CD8-positive, alpha-beta memory T cell (primary cell): ENCODE results near the gene OSBP2. TPM values are rescaled to one million over a fixed set of nuclear protein-coding genes. Genes with fewer than 3 reads are reported as not detected.
A peak's percentile ranks its signal among the peaks of the same experiment; 100 is the strongest.

ENCODE experiments used
- CTCF ChIA-PET: fragments of 350-600 bp; sonication (Branson Sonifier 250); formaldehyde crosslinking; loops from one replicate; lab custom pipeline; 2021; ENCODE audit warnings: antibody characterized with exemption; lab: Charles Lee
- POLR2A ChIA-PET: fragments of 350-600 bp; sonication (Branson Sonifier 250); formaldehyde crosslinking; loops from one replicate; lab custom pipeline; 2021; ENCODE audit warnings: antibody characterized with exemption; lab: Charles Lee
- DNase-seq, 5 donors: peaks; one replicate each; pipeline versions ENCODE4 v3.0.0 to v3.0.0-alpha.2; 2020 to 2022; ENCODE audit warnings: mixed read lengths in 1 of 5
- H3K27ac ChIP-seq: one replicate; pipeline ENCODE4 v1.7.0; 2013; ENCODE audit warnings: low read depth, mild to moderate bottlenecking, low read length, moderate library complexity
- H3K27me3 ChIP-seq: 2 replicates; pipeline ENCODE4 v1.7.0; 2013; ENCODE audit warnings: low read length, mild to moderate bottlenecking; ENCODE audit not compliant: insufficient read depth, poor library complexity, severe bottlenecking
- H3K36me3 ChIP-seq: 2 replicates; pipeline ENCODE4 v1.7.0; 2013; ENCODE audit warnings: mild to moderate bottlenecking, low read length, moderate library complexity; ENCODE audit not compliant: insufficient read depth
- H3K4me1 ChIP-seq: 2 replicates; pipeline ENCODE4 v1.7.0; 2013; ENCODE audit warnings: mild to moderate bottlenecking, low read length, moderate library complexity; ENCODE audit not compliant: insufficient read depth
- H3K4me3 ChIP-seq: 2 replicates; pipeline ENCODE4 v1.7.0; 2013; ENCODE audit warnings: mild to moderate bottlenecking, low read length
- H3K9me3 ChIP-seq: 2 replicates; pipeline ENCODE4 v1.7.0; 2013; ENCODE audit warnings: mild to moderate bottlenecking, low read length
- H3K27ac Mint-ChIP-seq, 8 donors: one replicate each; pipeline ENCODE4 v1.8.0; 2020 to 2021; ENCODE audit warnings: mixed read lengths in 8 of 8, mild to moderate bottlenecking in 6 of 8, inconsistent platforms in 3 of 8, moderate library complexity in 3 of 8
- H3K27me3 Mint-ChIP-seq, 2 donors: one replicate each; pipeline ENCODE4 v1.8.0; 2020 to 2021; ENCODE audit warnings: mixed read lengths in 2 of 2, mild to moderate bottlenecking in 1 of 2, moderate library complexity in 1 of 2
- H3K36me3 Mint-ChIP-seq, 3 donors: one replicate each; pipeline ENCODE4 v1.8.0; 2020 to 2021; ENCODE audit warnings: mixed read lengths in 3 of 3, inconsistent platforms in 1 of 3, mild to moderate bottlenecking in 1 of 3
- H3K4me1 Mint-ChIP-seq, 3 donors: one replicate each; pipeline ENCODE4 v1.8.0; 2020 to 2021; ENCODE audit warnings: mixed read lengths in 3 of 3, inconsistent platforms in 1 of 3, mild to moderate bottlenecking in 1 of 3
- H3K4me3 Mint-ChIP-seq, 7 donors: one replicate each; pipeline ENCODE4 v1.8.0; 2020 to 2021; ENCODE audit warnings: mixed read lengths in 7 of 7, mild to moderate bottlenecking in 6 of 7, moderate library complexity in 4 of 7, inconsistent platforms in 2 of 7
- H3K9me3 Mint-ChIP-seq, 5 donors: one replicate each; pipeline ENCODE4 v1.8.0; 2020 to 2022; ENCODE audit warnings: mixed read lengths in 5 of 5, mild to moderate bottlenecking in 3 of 5, moderate library complexity in 2 of 5, inconsistent platforms in 1 of 5
- polyA plus RNA-seq: library from polyadenylated mRNA; unstranded; fragments of 300-500 nt; fragmentation: Illumina TruSeq; gene quantifications from one replicate; pipeline ENCODE4 v1.2.3, GENCODE V29; 2021
- total RNA-seq, 2 experiments: library from RNA; stranded (reverse); gene quantifications; one replicate each; pipeline ENCODE4 v1.2.3, GENCODE V29; 2021

Gene OSBP2
- total and polyA plus RNA-seq, 3 experiments from 2014 or later = 0.66 to 0.74 (median 0.74) TPM

GRCh38 chr22:30869667-30870395, 175.2 kb downstream of the OSBP2 start:
- Histone ChIP-seq H3K4me1 (no peaks in the 10 kb centered on the region), H3K9me3 (no peaks in the 10 kb centered on the region), H3K4me3 (no peak overlapping the region), H3K27me3 (no peaks in the 10 kb centered on the region), H3K36me3 (no peaks in the 10 kb centered on the region), H3K27ac (no peak overlapping the region)
- Mint-ChIP-seq H3K9me3 (no peaks in the 10 kb centered on the region), H3K4me1 (no peaks in the 10 kb centered on the region), H3K36me3 (no peaks in the 10 kb centered on the region), H3K27ac (no peak overlapping the region), H3K27me3 (no peaks in the 10 kb centered on the region), H3K4me3 (no peak overlapping the region)
- ChIA-PET CTCF (no interaction called here), POLR2A (no interaction called here)
- no peak for DNase-seq

- Mint-ChIP-seq H3K27me3 (no peaks in the 10 kb centered on the region), H3K9me3 (no peaks in the 10 kb centered on the region), H3K27ac (no peak overlapping the region), H3K4me1 (no peaks in the 10 kb centered on the region), H3K36me3 (no peaks in the 10 kb centered on the region), H3K4me3 (no peak overlapping the region)
- no peaks in the 10 kb centered on the region for H3K27me3 ChIP-seq
- H3K4me1 ChIP-seq = no peaks in the 10 kb centered on the region
- no peaks in the 10 kb centered on the region for H3K36me3 ChIP-seq
- no peak overlapping the region for H3K27ac ChIP-seq
- DNase-seq = no peak
- H3K9me3 ChIP-seq = no peaks in the 10 kb centered on the region
- POLR2A ChIA-PET = no interaction called here
- no peak overlapping the region for H3K4me3 ChIP-seq
- CTCF ChIA-PET = no interaction called here
Measured at GRCh38 chr22:30870451-30871345, 176.0 kb downstream of the OSBP2 start.

- H3K9me3 ChIP-seq = no peaks in the 10 kb centered on the region
- H3K27ac Mint-ChIP-seq = peak overlapping the region in 1 of 8 donors; percentile 72
- no peaks in the 10 kb centered on the region for H3K9me3 Mint-ChIP-seq
- H3K4me1 Mint-ChIP-seq = no peaks in the 10 kb centered on the region
- ChIA-PET CTCF (no interaction called here), POLR2A (no interaction called here)
- no peaks in the 10 kb centered on the region for H3K4me1 ChIP-seq
- no peak overlapping the region for H3K27ac ChIP-seq
- H3K27me3 Mint-ChIP-seq = no peaks in the 10 kb centered on the region
- H3K4me3 ChIP-seq = no peak overlapping the region
- no peaks in the 10 kb centered on the region for H3K27me3 ChIP-seq
- no peaks in the 10 kb centered on the region for H3K36me3 Mint-ChIP-seq
- DNase-seq = no peak
- no peak overlapping the region for H3K4me3 Mint-ChIP-seq
- no peaks in the 10 kb centered on the region for H3K36me3 ChIP-seq
Measured at GRCh38 chr22:30871391-30872284, 177.0 kb downstream of the OSBP2 start.

- H3K4me3 Mint-ChIP-seq = no peak overlapping the region
- no peaks in the 10 kb centered on the region for H3K27me3 Mint-ChIP-seq
- POLR2A ChIA-PET = no interaction called here
- Histone ChIP-seq H3K36me3 (no peaks in the 10 kb centered on the region), H3K4me1 (no peaks in the 10 kb centered on the region), H3K9me3 (no peaks in the 10 kb centered on the region), H3K27me3 (no peaks in the 10 kb centered on the region), H3K27ac (no peak overlapping the region), H3K4me3 (no peak overlapping the region)
- no peak for DNase-seq
- peak overlapping the region in 1 of 8 donors; percentile 72 for H3K27ac Mint-ChIP-seq
- no peaks in the 10 kb centered on the region for H3K9me3 Mint-ChIP-seq
- CTCF ChIA-PET = no interaction called here
- no peaks in the 10 kb centered on the region for H3K4me1 Mint-ChIP-seq
- no peaks in the 10 kb centered on the region for H3K36me3 Mint-ChIP-seq
Measured at GRCh38 chr22:30872285-30873041, 177.8 kb downstream of the OSBP2 start.

- no peak for DNase-seq
- no peak overlapping the region for H3K4me3 ChIP-seq
- no peaks in the 10 kb centered on the region for H3K4me1 ChIP-seq
- Mint-ChIP-seq H3K27me3 (peaks cover 0 to 1% of the 10 kb centered on the region in 2 donors), H3K4me1 (no peaks in the 10 kb centered on the region), H3K27ac (no peak overlapping the region), H3K9me3 (no peaks in the 10 kb centered on the region), H3K4me3 (no peak overlapping the region), H3K36me3 (no peaks in the 10 kb centered on the region)
- no peaks in the 10 kb centered on the region for H3K36me3 ChIP-seq
- CTCF ChIA-PET = no interaction called here
- POLR2A ChIA-PET = no interaction called here
- H3K9me3 ChIP-seq = no peaks in the 10 kb centered on the region
- no peaks in the 10 kb centered on the region for H3K27me3 ChIP-seq
- no peak overlapping the region for H3K27ac ChIP-seq
Measured at GRCh38 chr22:30873086-30873650, 178.5 kb downstream of the OSBP2 start.

GRCh38 chr22:30873661-30874060, 179.0 kb downstream of the OSBP2 start:
- Mint-ChIP-seq H3K4me1 (no peaks in the 10 kb centered on the region), H3K4me3 (no peak overlapping the region)
- no peaks in the 10 kb centered on the region for H3K9me3 ChIP-seq

More at GRCh38 chr22:30873661-30874060, 179.0 kb downstream of the OSBP2 start:
- no peaks in the 10 kb centered on the region for H3K27me3 ChIP-seq
- Mint-ChIP-seq H3K27me3 (peaks cover 0 to 3% of the 10 kb centered on the region in 2 donors), H3K36me3 (no peaks in the 10 kb centered on the region), H3K9me3 (no peaks in the 10 kb centered on the region), H3K27ac (no peak overlapping the region)
- H3K4me3 ChIP-seq = no peak overlapping the region
- no peak overlapping the region for H3K27ac ChIP-seq
- H3K4me1 ChIP-seq = no peaks in the 10 kb centered on the region
- DNase-seq = no peak
- ChIA-PET CTCF (no interaction called here), POLR2A (no interaction called here)
- H3K36me3 ChIP-seq = no peaks in the 10 kb centered on the region
